Fibroblast of the aortic adventitia (primary cell): ENCODE data around the gene MRPL28. TPM values are rescaled to one million over a fixed set of nuclear protein-coding genes. Genes with fewer than 3 reads are reported as not detected.

Experiments
- DNase-seq: peaks from one replicate; pipeline ENCODE4 v3.0.0-alpha.2; 2010; ENCODE audit warnings: low read depth
- H3K4me3 ChIP-seq: 2 replicates; pipeline ENCODE4 v1.5.1; 2011; ENCODE audit warnings: low read depth, mild to moderate bottlenecking, control low read depth, low read length, moderate library complexity
- total RNA-seq: library from RNA; depleted of rRNA; stranded (reverse); fragments of >200 nt; gene quantifications from 2 replicates; pipeline ENCODE4 v1.2.3, GENCODE V29; 2012; ENCODE audit warnings: low replicate concordance
- TF ChIP-seq, protein P1 (sequence below): IDR thresholded peaks from 2 replicates; pipeline ENCODE4 v1.5.1; 2011; ENCODE audit warnings: mild to moderate bottlenecking, low read length, control low read depth, inconsistent platforms; ENCODE audit not compliant: insufficient read depth

MRPL28 gene
- total RNA-seq, 1 donor, result 49.3 TPM

DNA sequence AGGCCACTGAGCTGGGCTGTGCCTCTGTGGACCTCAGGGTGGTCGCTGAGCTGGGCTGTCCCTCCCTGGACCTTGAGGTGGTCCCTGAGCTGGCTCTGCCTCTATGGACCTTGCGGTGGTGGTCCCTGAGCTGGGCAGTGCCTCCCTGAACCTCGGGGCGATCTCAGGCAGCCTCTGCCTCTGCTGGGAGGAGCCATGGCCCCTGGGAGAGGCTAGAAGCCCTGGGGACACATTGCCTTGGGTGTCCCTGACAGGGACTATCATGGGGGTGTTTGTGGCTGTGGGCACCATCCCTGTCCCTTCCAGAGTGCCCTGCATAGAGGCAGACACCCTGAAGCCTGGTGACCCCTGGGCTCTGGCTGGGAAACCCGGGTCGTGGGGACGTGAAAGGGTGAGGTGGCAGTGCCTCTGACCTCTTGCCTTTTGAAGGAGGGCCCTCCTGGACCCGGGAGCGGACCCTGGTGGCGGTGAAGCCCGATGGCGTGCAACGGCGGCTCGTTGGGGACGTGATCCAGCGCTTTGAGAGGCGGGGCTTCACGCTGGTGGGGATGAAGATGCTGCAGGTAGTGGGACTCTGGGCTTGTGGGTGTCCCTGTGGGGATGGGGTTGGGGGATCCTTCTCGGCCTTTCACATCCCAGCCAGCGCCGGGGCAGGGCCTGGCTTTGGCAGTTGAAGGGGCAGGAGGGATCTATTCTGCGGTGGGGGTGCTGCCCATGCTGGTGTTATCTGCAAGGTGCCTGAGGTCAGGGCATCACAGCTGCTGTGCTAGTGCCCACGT is 28.4 kb upstream of the MRPL28 start:
- DNase-seq, result no peak
- TF ChIP-seq, protein P1, sequence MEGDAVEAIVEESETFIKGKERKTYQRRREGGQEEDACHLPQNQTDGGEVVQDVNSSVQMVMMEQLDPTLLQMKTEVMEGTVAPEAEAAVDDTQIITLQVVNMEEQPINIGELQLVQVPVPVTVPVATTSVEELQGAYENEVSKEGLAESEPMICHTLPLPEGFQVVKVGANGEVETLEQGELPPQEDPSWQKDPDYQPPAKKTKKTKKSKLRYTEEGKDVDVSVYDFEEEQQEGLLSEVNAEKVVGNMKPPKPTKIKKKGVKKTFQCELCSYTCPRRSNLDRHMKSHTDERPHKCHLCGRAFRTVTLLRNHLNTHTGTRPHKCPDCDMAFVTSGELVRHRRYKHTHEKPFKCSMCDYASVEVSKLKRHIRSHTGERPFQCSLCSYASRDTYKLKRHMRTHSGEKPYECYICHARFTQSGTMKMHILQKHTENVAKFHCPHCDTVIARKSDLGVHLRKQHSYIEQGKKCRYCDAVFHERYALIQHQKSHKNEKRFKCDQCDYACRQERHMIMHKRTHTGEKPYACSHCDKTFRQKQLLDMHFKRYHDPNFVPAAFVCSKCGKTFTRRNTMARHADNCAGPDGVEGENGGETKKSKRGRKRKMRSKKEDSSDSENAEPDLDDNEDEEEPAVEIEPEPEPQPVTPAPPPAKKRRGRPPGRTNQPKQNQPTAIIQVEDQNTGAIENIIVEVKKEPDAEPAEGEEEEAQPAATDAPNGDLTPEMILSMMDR, result no peak
- no peak overlapping the region for H3K4me3 ChIP-seq

DNA sequence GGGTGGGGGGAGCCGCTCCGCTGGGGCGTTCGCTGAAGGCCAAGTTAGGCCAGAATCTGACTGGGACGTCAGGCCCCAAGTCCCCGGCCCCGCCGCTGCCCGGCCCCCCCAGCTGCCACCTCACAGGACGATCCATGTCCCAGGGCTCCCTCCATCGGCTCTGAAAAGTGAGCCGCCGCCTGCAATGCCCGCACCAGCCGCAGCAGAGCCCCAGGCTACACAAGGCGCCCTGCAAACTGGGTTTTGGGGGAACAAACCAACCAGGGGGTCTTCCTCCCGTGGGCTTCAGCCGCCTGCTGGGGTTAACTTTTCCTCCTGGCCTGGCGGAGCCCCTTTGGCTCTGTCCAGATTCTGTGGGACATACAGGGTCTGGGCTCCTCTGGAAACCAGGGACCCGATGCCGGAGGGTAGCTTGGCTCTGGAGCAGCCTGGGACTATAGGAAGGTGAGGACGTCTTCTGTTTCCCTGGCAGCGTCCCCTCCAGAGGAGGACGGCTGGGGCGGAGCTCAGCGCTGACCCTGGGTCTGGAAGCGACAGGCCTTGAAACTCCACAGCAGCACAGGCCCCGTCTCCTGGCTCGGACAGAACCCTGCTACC is 27.5 kb upstream of the MRPL28 start:
- DNase-seq, result peak; percentile 51
- TF ChIP-seq, protein P1, result peak; percentile 64
- H3K4me3 ChIP-seq, result peak overlapping the region; percentile 50

DNA sequence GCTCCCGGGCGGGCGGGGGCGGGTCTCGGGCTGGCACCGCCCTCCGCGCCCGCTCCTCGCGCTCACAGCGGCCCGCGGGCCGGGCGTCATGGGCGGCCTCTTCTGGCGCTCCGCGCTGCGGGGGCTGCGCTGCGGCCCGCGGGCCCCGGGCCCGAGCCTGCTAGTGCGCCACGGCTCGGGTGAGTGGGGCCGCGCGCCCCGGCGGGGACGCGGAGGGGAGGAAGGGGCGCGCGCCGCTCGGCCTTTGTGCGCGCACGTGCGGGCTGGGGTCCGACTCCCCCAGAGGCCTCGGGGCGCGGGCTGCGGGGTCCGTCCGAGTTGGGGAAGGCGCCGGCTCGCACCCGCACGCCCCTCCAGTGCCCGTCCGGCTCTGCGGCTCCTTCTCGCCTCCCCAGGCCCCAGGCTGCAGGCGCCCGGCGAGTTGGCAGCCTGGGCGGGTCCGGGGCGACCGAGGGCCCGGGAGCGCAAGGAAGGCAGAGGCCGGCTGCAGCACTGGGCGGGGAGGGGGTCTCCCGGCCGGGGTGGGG is 26.9 kb upstream of the MRPL28 start, which contains the start of gene NME4:
NME4 (plus strand) TSS at position 65 of the 527 bp plus-strand sequence; CDS start at position 89, 24 bp downstream.
- no peak for DNase-seq
- H3K4me3 ChIP-seq, result peak within 1 kb of the TSS; percentile 66
- TF ChIP-seq, protein P1, result no peak

DNA sequence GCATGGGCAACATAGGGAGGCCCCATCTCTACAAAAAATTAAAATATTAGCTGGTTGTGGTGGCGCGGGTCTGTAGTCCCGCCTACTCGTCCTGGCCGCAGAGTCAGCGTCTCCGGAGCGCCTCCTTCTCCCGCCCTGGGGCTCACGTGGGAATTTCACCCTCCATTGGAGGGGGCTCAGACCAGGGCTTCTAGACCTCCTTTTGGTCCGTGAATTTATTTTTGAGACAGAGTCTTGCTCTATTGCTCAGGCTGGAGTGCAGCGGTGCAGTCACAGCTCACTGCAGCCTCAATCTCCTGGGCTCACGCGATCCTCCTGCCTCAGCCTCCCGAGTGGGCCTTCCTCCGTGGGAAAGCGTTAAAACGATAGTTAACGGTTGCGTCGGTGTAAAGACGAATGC is 26.3 kb upstream of the MRPL28 start:
- TF ChIP-seq, protein P1, result no peak
- H3K4me3 ChIP-seq, result peak overlapping the region; percentile 66
- DNase-seq, result peak; percentile 43

DNA sequence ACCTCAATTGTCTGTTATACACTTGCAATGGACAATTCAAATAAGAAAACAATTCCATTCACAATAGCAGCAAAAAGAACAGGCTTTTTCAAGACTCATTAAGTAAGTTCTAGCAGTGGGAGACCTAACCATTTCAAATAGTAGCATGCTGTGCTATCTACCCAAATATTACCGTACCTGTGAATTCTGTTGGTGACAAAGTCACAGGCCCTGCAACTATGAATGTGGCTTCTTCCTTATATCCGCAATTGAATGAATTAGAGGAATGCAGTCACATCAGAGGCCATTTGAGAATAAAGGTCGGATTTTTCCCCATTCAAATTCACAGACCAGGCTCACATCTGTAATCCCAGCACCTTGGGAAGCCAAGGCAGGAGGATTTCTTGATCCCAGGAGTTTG is 25.9 kb upstream of the MRPL28 start:
- DNase-seq, result no peak
- peak overlapping the region; percentile 66 for H3K4me3 ChIP-seq
- TF ChIP-seq, protein P1, result no peak

DNA sequence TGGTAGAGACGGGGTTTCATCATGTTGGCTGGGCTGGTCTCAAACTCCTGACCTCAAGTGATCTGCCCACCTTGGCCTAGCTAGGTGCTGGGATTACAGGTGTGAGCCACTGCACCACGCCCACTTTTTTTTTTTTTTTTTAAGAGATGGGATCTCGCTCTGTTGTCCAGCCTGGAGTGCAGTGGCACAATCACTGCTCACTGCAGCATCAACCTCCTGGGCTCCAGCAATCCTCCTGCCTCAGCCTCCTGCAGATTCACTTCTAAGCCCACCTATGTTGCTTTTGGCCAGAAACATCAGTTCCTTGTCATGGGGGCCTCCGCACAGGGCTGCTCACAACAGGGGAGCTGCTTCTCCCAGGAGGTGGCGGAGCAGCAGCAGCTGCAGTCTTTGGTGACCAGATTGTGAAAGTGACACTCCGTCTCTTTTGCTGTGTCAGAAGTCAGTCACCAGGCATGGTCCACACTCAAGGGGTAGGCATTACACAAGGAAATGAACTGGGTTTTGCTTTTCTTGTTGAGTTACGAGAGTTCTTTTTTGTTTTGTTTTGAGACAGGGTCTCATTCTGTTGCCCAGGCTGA is 22.2 kb upstream of the MRPL28 start:
- no peak for DNase-seq
- no peak overlapping the region for H3K4me3 ChIP-seq
- TF ChIP-seq, protein P1, result no peak
